Measurements from ENCODE around the gene SRRM3. TPM values are rescaled to one million over a fixed set of nuclear protein-coding genes. Genes with fewer than 3 reads are reported as not detected.
"Not testable (repeated sequence)": the region's sequence is repeated elsewhere in the genome, so short reads cannot be mapped to it uniquely, and the experiment has no call there.

Gene SRRM3
- 2.2 and 4.6 TPM in 2 replicates for total RNA-seq (ENCODE audit: low replicate concordance)

GRCh38 chr7:76201732-76202665 lies at the start of gene SRRM3:
SRRM3 (plus strand) TSS chr7:76201896; CDS start chr7:76235067, 33,171 bp downstream.
- Histone ChIP-seq H3K9me3 (ENCODE audit: low read depth) (no peaks in the 10 kb centered on the region), H3K4me2 (peak within 1 kb of the TSS; percentile 72), H3K4me3 (peak within 1 kb of the TSS; percentile 35), H3K27me3 (peaks cover 11% of the 10 kb centered on the region), H4K20me1 (ENCODE audit: low read depth) (peaks cover 11% of the 10 kb centered on the region), H3F3A (ENCODE audit: low read depth) (peaks cover 9% of the 10 kb centered on the region), H2AFZ (replicated peaks) (peak within 1 kb of the TSS; percentile 65), H3K79me2 (ENCODE audit: low read depth) (no peaks in the 10 kb centered on the region), H3K9ac (no peak within 1 kb of the TSS), H3K27ac (no peak within 1 kb of the TSS), H3K4me1 (peaks cover 4% of the 10 kb centered on the region), H3K36me3 (no peaks in the 10 kb centered on the region)
- no peaks in the 10 kb centered on the region for H3K36me3 Mint-ChIP-seq
- peaks cover 29% of the 10 kb centered on the region for H3K27me3 Mint-ChIP-seq (ENCODE audit: insufficient read depth, low read depth)
- TF ChIP-seq EZH2 (IDR thresholded peaks at IDR 0.05) (no peak), CTCF (IDR thresholded peaks at IDR 0.05) (peak; percentile 71)
- H3K9me3 Mint-ChIP-seq: peaks cover 2% of the 10 kb centered on the region
- peak; percentile 94 for DNase-seq (ENCODE audit: low spot score)
- H3K4me1 Mint-ChIP-seq: peaks cover 8% of the 10 kb centered on the region
- H3K27ac Mint-ChIP-seq: no peak within 1 kb of the TSS
- H3K4me3 Mint-ChIP-seq: peak within 1 kb of the TSS; percentile 73

GRCh38 chr7:76151932-76152331 lies 49.8 kb upstream of the SRRM3 start:
- Histone ChIP-seq H4K20me1 (ENCODE audit: low read depth) (no peaks in the 10 kb centered on the region), H3K9ac (no peak overlapping the region), H2AFZ (replicated peaks) (no peak overlapping the region), H3K79me2 (ENCODE audit: low read depth) (no peaks in the 10 kb centered on the region), H3K27ac (no peak overlapping the region), H3K4me1 (no peaks in the 10 kb centered on the region), H3K36me3 (no peaks in the 10 kb centered on the region), H3K27me3 (no peaks in the 10 kb centered on the region), H3K4me3 (no peak overlapping the region), H3F3A (ENCODE audit: low read depth) (no peaks in the 10 kb centered on the region), H3K9me3 (ENCODE audit: low read depth) (no peaks in the 10 kb centered on the region), H3K4me2 (no peak overlapping the region)
- no peak for TF ChIP-seq EZH2 (IDR thresholded peaks at IDR 0.05)
- no peak for TF ChIP-seq CTCF (IDR thresholded peaks at IDR 0.05)
- no peak for TF ChIP-seq EZH2phosphoT487 (IDR thresholded peaks at IDR 0.05)
- no peak overlapping the region for H3K4me3 Mint-ChIP-seq
- no peak for DNase-seq (ENCODE audit: low spot score)
- H3K36me3 Mint-ChIP-seq: no peaks in the 10 kb centered on the region
- H3K27me3 Mint-ChIP-seq (ENCODE audit: insufficient read depth, low read depth): peaks cover 3% of the 10 kb centered on the region
- H3K27ac Mint-ChIP-seq: no peak overlapping the region
- H3K9me3 Mint-ChIP-seq: no peaks in the 10 kb centered on the region
- peaks cover 4% of the 10 kb centered on the region for H3K4me1 Mint-ChIP-seq

GRCh38 chr7:76153571-76154230 lies 48.0 kb upstream of the SRRM3 start:
- H3K27ac Mint-ChIP-seq: not testable (repeated sequence)

More at GRCh38 chr7:76153571-76154230, 48.0 kb upstream of the SRRM3 start:
- H3K4me3 Mint-ChIP-seq; H3K27me3 Mint-ChIP-seq (ENCODE audit: insufficient read depth, low read depth); H3K36me3 Mint-ChIP-seq; H3F3A ChIP-seq (ENCODE audit: low read depth); H3K79me2 ChIP-seq (ENCODE audit: low read depth); H3K4me1 Mint-ChIP-seq; H3K9me3 Mint-ChIP-seq; H3K27me3 ChIP-seq; H3K9ac ChIP-seq; H3K9me3 ChIP-seq (ENCODE audit: low read depth); H3K4me3 ChIP-seq; H2AFZ ChIP-seq (replicated peaks); DNase-seq (ENCODE audit: low spot score); H3K4me1 ChIP-seq; H3K36me3 ChIP-seq; H3K4me2 ChIP-seq; H4K20me1 ChIP-seq (ENCODE audit: low read depth); H3K27ac ChIP-seq: not testable (repeated sequence)
